ENCODE data around the gene CYBC1.

GRCh38 chr17:82468692-82469091, 18.1 kb upstream of the CYBC1 start:
- TF ChIP-seq, protein P1, sequence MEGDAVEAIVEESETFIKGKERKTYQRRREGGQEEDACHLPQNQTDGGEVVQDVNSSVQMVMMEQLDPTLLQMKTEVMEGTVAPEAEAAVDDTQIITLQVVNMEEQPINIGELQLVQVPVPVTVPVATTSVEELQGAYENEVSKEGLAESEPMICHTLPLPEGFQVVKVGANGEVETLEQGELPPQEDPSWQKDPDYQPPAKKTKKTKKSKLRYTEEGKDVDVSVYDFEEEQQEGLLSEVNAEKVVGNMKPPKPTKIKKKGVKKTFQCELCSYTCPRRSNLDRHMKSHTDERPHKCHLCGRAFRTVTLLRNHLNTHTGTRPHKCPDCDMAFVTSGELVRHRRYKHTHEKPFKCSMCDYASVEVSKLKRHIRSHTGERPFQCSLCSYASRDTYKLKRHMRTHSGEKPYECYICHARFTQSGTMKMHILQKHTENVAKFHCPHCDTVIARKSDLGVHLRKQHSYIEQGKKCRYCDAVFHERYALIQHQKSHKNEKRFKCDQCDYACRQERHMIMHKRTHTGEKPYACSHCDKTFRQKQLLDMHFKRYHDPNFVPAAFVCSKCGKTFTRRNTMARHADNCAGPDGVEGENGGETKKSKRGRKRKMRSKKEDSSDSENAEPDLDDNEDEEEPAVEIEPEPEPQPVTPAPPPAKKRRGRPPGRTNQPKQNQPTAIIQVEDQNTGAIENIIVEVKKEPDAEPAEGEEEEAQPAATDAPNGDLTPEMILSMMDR (optimal IDR thresholded peaks at IDR 0.05 in 1 of 3, IDR thresholded peaks at IDR 0.05 in 1 of 3, conservative IDR thresholded peaks at IDR 0.05 in 1 of 3; ENCODE audit: extremely low read depth in 1 of 3, insufficient read depth in 2 of 3, low read length in 3 of 3), result no peak
- TF ChIP-seq EZH2 (IDR thresholded peaks at IDR 0.05; ENCODE audit: low read length), result no peak

Data from keratinocyte (primary cell).